Renal cortex interstitium (tissue), 11 donors: ENCODE data around the gene SEMA5A. TPM values are rescaled to one million over a fixed set of nuclear protein-coding genes. Genes with fewer than 3 reads are reported as not detected.
A peak's percentile ranks its signal among the peaks of the same experiment; 100 is the strongest.

Experiments
- DNase-seq, 11 donors: peaks; one replicate each; pipeline ENCODE4 v3.0.0-alpha.2; 2013; ENCODE audit warnings: low read depth in 9 of 11, low spot score in 4 of 11; ENCODE audit errors: extremely low read depth in 1 of 11
- polyA plus RNA-seq, 3 donors: library from polyadenylated mRNA; unstranded; fragments of 120-200 nt; gene quantifications; one replicate each; pipeline ENCODE4 v1.2.1, GENCODE V29; 2013; ENCODE audit not compliant: insufficient read length in 3 of 3

SEMA5A gene
- polyA plus RNA-seq, 3 donors, result 37.3 to 47.1 (median 44.4) TPM

DNA sequence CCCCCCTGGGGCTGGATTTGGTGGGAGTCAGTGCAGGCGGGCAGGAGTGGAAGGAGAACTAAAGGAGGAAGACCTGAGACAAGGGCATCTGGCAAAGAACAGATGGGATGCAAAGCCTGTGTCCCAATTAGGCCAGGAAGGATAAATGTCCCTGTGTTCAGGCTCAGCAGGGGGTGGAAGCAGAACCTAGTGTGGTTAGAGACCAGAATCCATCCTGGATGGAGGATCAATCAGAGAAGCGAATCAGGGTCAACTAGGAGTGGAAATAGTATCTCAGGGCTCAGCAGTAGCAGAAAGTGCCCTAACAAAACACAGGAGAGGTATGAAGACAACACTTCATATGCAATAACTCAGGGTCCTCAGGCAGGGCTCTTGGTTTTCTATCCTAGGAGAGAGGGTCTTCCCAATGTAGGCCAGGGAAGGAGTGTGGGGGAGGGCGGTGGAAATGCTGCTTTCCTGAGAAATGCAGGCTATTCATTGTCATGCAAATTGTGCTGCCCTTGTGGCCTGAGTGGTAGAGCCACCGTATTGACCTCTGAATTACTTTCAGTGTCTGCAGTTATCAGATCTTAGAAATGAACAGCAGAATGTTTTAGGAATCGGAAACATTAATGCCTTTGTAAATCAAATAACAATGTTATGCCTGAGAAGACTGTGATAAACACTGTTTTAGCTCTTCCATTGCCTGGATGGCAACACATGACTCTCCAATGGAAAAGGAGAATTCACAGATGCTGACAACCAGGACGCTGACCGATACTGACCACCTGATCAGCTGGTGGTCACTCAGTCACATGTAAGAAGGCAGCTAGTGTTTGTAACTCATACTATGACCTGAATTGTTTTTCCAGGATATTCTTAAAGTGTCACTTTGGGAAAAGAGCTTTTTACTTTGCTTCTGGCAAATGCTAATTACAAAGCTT, 323.6 kb downstream of the SEMA5A start:
- DNase-seq, result no peak

DNA sequence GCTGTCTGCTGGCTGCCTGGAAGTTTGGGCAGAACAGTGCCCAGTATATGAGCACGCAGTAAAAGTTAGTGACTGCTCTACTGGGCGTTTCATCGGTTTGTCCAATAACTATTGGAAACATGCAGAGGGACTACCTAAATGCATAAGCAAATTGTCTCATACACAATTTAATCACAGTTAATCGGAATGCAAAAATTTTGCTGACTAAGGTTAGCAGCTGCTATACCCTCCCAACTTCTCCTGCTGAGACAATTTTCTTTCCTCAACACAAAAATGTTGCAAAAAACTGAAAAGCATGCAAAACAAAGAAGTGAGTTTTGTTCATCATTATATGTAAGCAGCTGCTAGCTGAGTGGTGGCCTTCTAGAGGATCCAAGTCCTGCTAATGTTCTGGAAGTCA, 327.5 kb downstream of the SEMA5A start:
- no peak for DNase-seq

DNA sequence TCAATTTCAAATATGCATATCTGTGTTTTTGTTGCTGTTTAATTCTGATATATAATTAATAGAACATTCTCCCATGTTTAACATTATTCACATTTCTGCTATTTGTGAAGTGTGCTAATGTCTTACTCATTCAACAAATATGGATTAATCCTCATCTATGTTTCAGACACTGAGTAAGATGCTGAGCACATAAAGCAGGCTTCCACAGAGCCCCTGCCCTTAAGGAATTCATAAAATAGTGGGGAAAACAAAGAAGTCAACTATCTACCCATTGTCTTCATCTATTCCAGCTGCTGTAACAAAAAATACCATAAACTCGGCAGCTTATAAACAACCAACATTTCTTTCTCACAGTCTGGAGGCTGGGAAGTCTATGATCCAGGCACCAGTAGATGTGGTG, 333.3 kb downstream of the SEMA5A start:
- DNase-seq, result no peak

DNA sequence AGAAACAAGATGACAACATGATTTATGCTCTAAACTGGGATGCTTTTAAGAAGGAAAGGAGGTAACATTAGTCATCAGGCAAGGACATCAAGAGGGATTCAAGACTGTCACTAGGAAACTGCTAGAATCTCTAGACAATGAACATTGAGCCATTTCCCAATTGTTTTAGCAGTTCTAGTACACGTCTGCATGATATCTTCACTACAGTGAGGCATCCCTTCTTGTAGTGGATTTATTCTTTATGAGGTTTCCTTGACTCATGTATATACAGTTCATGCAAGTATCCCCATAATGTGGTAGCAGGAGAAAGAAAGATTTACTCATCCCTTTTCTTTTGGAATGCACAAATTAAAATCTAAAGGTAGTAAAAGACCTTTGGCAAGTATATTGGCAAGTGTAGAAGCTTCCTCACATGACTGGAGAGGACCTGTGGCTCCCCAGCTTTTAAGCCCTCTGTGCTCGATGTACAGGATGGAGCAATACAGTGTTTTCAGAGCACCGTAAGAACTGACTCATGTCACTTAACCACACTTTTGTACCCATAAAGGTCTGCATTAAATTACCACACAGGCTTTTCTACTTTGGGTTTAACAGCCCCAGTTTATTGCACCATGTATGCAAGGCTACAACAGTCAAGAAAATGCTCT, 335.9 kb downstream of the SEMA5A start:
- DNase-seq, result no peak

DNA sequence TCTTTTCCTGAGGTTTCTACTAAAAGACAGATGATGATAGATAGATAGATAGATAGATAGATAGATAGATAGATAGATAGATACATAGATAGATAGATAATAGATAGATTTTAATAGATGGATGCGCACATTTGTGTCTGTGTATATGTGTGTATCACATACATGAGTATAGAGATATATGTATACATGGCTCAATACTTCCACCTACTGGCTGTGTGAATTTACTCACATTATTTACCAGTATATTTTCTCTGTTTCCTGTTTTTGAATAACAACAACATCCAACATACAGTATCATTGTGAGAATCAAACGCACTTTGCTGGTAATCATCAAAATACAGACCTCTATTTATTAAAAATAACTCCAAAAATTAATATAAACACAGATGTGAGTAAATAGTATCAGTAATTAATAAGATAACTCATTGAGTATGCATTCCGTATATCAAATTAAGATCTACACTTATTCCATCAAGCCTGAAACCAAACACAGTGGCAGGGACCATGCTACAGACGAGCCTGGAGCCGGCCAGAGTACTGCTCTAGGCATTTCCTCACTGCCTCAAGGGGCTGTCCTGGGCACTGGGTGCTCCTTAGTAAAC, 338.0 kb downstream of the SEMA5A start:
- DNase-seq, result peak in 10 of 11 donors; percentile 10 to 53 (median 29)

GRCh38 chr5:9202636-9203035, 343.2 kb downstream of the SEMA5A start:
- DNase-seq, result no peak

GRCh38 chr5:9201761-9202160, 344.1 kb downstream of the SEMA5A start:
- DNase-seq, result no peak

DNA sequence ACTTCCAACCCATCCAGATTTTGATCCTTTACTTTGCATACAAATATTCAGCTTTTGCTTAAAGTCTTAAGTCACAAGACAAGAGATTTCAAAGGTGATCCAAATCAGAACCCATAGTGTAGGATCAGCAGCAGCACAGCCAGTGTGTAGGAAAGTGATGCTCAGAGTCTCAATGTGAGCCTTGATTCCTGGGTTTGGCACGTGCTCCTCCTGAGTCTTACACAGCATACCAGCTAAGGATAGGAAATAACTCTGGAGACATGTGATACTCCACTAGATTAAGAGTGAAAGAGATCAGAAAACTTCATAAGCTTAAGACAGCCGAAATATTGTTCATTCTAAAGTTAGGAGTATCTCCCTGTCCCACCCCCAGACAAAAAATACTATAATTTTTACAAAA, 344.9 kb downstream of the SEMA5A start:
- no peak for DNase-seq

DNA sequence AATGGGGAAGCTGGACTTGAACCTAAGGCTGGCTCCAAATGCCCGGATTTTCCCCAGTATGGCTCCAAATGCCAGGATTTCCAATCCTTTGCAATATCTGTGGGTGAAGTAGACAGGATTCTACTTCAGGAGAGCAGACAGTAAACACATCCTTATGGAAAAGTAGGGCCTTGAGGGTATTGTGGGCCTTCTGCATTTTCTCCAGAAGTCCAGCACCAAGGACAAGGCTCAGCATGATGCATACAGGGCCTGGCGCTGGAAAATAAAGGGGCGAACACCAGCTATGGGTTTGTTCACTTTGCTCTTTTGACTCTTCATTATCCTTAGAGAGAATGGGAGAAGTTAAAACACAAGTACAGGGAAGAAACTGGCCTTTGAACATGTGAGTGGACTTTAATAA, 347.5 kb downstream of the SEMA5A start:
- peak in 1 of 11 donors; percentile 3 for DNase-seq

DNA sequence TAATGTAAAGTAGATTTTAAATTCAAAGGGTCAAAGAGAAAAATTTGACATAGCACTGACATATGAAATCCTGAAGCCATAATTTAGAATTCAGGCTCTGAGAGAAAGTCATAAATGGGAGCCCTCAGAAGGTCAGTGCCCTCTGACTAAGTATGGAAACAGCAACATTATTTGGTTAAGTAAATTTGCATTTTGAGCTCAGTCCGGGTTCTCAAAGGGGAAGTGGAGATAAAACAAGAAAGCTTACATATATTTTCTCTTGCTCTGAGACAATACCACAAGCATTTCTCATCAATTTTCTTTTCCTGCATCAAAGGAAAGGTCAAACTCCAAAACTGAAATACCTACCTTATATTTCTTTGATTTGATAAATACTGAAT, 348.0 kb downstream of the SEMA5A start:
- DNase-seq, result no peak

DNA sequence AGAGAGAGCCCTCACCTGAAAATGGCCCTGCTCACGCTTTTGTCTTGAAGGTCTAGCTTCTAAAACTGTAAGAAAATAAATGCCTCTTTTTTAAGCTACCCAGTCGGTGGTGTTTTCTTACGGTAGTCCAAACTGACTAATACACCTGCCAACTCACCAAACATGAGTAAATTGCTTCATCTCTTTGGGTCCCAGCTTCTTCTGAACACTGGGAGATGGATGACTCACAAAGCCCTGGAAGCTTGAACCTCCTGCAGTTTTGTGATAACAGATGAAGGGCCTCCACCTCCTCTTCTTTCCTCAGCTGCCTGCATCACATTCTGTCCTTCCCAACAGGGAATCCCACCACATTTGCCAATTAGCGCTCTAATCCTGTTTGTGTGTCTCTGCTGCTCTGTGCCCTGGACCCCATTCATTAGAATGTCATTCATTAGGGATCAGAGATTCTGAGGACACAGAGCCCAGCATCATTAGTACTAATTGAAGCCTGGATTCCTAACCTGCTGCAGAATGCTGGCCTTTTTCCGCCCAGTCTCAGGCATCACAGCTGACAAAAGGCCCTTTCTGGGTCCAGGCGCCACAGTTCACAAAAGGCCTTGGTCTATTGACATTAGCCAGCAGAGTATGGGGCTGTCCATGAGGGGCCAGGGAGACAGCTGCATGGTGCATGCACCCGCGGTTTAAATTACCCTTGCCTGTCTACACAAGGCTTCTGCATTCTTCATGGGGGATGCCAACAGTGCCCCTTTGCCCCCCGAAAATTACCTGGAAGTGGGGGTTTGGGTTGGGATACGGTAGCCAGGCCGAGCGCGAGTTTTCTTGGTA, 349.3 kb downstream of the SEMA5A start:
- DNase-seq, result no peak

DNA sequence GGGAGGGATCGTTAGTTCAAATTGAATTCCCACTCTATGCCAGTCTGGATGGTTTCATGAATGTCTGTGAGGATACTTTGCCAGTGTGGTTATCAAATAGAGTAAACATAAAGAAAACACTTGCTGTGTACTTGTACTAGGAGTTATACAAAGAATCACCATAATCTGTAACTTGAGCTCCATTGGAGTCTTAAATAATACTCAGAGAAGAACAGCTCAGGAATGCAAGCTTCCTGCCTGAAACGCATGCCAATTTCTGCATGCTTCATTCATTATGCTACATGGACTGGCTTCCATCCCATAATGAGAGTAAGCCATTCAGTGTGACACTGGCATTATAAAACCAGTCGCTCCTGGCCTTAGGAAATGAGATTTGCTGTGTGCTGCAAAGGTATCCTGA, 351.4 kb downstream of the SEMA5A start:
- peak in 1 of 11 donors; percentile 7 for DNase-seq

DNA sequence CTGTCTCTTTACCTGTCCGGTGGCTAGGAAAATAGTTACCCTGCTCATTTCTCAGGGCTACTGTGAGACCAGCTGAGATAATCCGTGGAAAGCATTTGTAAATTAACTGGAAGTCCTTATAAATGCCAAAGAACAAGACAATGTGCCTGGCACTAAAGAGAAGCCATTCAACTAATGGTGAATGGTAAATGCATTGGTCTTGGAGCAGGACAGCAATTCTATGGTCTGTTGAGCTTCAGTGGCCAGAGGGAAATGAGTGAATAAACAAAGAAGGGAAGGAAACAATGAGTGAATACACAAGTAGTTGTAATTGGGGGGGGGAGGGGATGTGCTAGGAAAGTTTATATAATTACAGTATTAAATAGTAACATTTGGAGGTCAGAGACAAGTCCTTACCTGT, 353.6 kb downstream of the SEMA5A start:
- no peak for DNase-seq

- DNase-seq, result no peak
Observed at GRCh38 chr5:9189681-9190080, 356.2 kb downstream of the SEMA5A start.

- DNase-seq, result no peak
Observed at GRCh38 chr5:9188956-9189355, 356.9 kb downstream of the SEMA5A start.

GRCh38 chr5:9188131-9188530, 357.7 kb downstream of the SEMA5A start:
- DNase-seq, result no peak

- no peak for DNase-seq
Observed at GRCh38 chr5:9187614-9188013, 358.3 kb downstream of the SEMA5A start.

DNA sequence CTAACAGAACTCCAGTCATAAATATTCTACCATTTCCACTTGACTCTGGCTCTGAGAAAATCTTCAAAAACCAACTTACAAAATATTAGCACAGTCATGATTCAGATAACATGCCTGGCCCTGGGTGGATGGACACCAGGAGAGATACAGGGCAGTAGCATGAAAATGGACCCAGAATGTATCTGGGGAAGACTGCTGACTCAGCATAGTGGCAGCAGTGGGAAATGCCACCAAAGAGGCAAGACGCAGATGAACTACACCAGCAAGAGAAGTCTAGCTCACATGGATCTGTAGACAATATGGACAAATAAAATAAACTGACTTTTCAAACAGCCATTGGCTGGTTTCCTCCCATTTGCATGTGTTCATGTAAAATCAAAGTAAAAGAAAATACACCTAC, 359.8 kb downstream of the SEMA5A start:
- no peak for DNase-seq

- no peak for DNase-seq
Observed at GRCh38 chr5:9183992-9184391, 361.9 kb downstream of the SEMA5A start.
